22Rv1 (cell line): ENCODE data around the gene SDK1.

Experiments
- H3K27ac ChIP-seq: fragments of 450-650 bp; 2 replicates; pipeline ENCODE4 v1.5.1; 2017
- ZFX ChIP-seq: fragments of 450-650 bp; IDR thresholded peaks from 2 replicates; pipeline ENCODE4 v1.6.1; 2017; ENCODE audit warnings: antibody characterized with exemption, borderline replicate concordance
- TF ChIP-seq, protein P1 (sequence below): fragments of 450-650 bp; IDR thresholded peaks from 2 replicates; pipeline ENCODE4 v1.5.1; 2017; ENCODE audit warnings: mild to moderate bottlenecking

Gene SDK1

DNA sequence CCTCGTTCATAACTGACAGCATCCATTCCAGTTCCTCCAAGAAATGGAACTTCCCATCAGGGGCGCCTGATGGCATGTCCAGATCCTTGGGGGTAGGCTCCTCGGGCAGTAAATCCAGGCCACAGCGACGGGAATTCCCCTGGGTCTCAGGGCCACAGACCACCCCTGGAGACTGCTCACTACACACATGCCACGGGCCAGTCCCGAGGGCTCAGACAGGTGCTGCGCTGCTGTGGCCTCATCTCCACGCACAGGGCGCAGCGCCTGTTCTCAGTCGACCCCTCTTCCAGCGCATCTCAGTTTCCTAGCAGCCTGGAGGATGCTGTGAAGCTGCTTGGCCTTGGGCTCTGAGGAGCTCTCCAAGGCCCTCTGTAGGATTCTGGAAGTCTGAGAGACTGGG is 907.5 kb downstream of the SDK1 start:
- no peak overlapping the region for H3K27ac ChIP-seq
- TF ChIP-seq, protein P1, sequence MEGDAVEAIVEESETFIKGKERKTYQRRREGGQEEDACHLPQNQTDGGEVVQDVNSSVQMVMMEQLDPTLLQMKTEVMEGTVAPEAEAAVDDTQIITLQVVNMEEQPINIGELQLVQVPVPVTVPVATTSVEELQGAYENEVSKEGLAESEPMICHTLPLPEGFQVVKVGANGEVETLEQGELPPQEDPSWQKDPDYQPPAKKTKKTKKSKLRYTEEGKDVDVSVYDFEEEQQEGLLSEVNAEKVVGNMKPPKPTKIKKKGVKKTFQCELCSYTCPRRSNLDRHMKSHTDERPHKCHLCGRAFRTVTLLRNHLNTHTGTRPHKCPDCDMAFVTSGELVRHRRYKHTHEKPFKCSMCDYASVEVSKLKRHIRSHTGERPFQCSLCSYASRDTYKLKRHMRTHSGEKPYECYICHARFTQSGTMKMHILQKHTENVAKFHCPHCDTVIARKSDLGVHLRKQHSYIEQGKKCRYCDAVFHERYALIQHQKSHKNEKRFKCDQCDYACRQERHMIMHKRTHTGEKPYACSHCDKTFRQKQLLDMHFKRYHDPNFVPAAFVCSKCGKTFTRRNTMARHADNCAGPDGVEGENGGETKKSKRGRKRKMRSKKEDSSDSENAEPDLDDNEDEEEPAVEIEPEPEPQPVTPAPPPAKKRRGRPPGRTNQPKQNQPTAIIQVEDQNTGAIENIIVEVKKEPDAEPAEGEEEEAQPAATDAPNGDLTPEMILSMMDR = no peak
- TF ChIP-seq ZFX = no peak

DNA sequence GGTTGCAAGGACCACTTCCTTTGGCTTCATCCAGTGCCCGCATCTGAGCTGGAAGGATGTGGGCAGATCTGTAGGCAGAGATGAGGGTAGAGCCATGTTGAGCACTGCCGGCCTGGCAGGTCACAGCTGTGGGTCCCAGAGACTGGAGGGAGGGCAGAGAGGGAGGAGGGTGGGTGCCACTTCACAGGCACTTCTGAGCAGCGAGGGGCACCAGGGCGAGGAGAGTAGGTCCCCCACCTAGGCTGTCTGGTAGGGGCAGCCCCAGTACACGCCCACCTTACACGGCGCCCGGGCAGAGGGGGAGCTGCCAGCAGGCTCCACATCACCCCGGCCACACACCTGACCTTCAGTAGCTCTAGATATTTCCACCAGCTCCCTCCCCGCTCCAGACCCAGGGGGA is 908.1 kb downstream of the SDK1 start:
- TF ChIP-seq, protein P1 = no peak
- no peak for TF ChIP-seq ZFX
- no peak overlapping the region for H3K27ac ChIP-seq

GRCh38 chr7:4209966-4210365 is 908.9 kb downstream of the SDK1 start:
- no peak overlapping the region for H3K27ac ChIP-seq
- TF ChIP-seq, protein P1 = no peak
- no peak for TF ChIP-seq ZFX

DNA sequence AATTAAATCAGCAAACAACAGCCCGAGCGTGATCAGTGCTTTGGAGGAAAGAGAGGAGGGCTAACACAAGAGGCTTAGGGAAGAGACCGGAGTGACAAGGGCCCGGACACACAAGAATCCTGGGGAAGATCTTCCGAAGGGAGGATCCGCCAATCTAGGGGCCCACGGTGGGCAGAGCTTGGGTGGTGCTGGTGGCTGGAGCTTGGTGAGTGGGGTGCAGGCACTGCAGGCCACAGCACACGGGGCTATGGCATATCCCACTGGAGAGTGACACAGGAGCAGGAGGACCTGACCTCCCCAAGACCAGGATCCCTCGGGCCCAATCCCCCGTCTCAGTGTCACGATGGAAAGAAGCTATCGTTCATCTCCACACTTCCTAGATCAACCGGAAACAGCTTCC is 909.8 kb downstream of the SDK1 start:
- H3K27ac ChIP-seq = no peak overlapping the region
- TF ChIP-seq, protein P1 = no peak
- TF ChIP-seq ZFX = no peak

DNA sequence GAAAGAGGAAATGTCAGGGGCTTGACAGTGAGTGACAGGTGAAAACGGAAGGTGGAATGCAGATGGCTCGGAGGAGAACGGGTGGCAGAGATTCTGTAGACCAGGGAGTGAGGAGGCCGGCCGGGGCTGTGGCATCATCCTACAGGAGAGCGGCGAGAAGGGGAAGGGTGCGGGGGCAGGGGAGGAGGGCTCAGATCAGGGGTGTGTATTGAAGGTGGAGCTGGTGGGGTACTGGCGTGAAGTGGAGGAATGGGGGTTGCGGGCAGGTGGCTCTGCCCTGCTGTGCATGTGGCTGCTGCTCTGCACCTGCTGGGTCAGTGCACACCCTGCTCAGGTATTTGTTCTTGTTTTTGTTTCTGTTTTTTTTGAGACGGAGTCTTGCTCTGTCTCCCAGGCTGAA is 910.2 kb downstream of the SDK1 start:
- no peak overlapping the region for H3K27ac ChIP-seq
- no peak for TF ChIP-seq ZFX
- TF ChIP-seq, protein P1 = no peak

- TF ChIP-seq ZFX = no peak
- TF ChIP-seq, protein P1 = no peak
- no peak overlapping the region for H3K27ac ChIP-seq
These were observed 911.3 kb downstream of the SDK1 start for GRCh38 chr7:4212376-4212775.

DNA sequence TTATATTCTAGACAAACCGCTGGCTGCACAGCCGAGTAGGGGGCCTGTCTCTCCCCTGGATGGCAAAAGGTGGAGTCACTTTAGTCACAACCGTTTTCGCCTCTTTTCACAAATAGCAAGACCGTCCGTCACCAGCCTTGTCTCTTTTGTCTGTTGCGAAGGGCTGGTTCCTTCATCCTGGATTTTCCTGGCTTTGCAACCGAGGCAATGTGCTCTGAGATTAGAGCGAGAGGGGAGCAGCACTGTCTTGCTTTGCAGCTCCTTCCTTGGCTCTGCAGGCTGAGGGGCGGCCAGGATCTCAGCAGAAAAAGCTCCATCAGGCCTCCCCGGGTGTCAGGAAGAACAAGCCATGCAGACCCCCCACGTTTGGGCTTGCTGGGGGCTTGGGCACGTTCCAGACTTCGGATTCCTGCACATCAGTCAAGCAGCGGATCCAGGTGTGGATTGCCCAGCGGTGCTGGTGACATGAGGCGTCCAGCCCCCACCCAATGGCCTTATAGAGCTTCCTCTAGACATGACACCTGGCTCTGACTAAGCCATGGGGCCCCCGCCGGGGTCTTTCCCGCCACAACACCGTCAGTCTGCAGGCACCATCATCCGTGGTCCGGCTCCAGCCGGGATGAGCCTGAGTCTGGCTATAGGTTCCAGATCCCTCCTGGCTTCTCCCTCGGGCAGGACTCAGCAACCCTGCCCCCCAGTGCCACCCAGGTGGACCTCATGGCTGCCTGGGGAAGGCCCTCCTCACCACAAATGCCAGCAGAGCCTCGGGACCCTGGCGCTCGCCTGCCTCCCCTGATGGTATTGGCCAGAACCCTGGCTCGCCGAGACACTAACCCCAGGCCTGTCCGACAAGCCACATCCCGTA is 913.5 kb downstream of the SDK1 start:
- TF ChIP-seq, protein P1 = no peak
- TF ChIP-seq ZFX = no peak
- H3K27ac ChIP-seq = no peak overlapping the region
